H1 (cell line): Measurements from ENCODE around the gene TEX264. TPM values are rescaled to one million over a fixed set of nuclear protein-coding genes. Genes with fewer than 3 reads are reported as not detected.

Experiments
- CTCF ChIA-PET: fragments of 300-600 bp; sonication (Branson Sonifier 250); formaldehyde crosslinking; loops from one replicate; lab custom pipeline; 2021; ENCODE audit not compliant: partially characterized antibody; lab: Charles Lee
- POLR2A ChIA-PET: fragments of 300-600 bp; sonication (Branson Sonifier 250); formaldehyde crosslinking; loops from one replicate; lab custom pipeline; 2021; ENCODE audit warnings: inconsistent platforms; ENCODE audit not compliant: partially characterized antibody; lab: Charles Lee
- DNase-seq, 2 experiments: peaks; one replicate each; pipeline versions ENCODE4 v3.0.0 to v3.0.0-alpha.2; 2010 to 2022; ENCODE audit warnings: low spot score in 2 of 2, low read depth in 1 of 2, mixed read lengths in 1 of 2
- FAIRE-seq: peaks from 2 replicates; lab custom pipeline; 2011; peaks lifted over from hg19 to GRCh38; lab: Jason Lieb, UNC
- H2AFZ ChIP-seq: 2 replicates; pipeline ENCODE4 v1.8.1; 2012; ENCODE audit warnings: low read length, inconsistent platforms
- H2AK5ac ChIP-seq: 2 replicates; pipeline ENCODE4 v1.6.1; 2013; ENCODE audit warnings: low read depth, low read length
- H2BK120ac ChIP-seq: replicated peaks from 2 replicates; pipeline ENCODE3; 2013; ENCODE audit warnings: low read depth, low read length, inconsistent platforms
- H2BK12ac ChIP-seq: 2 replicates; pipeline ENCODE4 v1.6.1; 2013; ENCODE audit warnings: low read depth, low read length
- H2BK15ac ChIP-seq: 2 replicates; pipeline ENCODE4 v1.6.1; 2013; ENCODE audit warnings: low read length
- H2BK20ac ChIP-seq: 2 replicates; pipeline ENCODE4 v1.6.1; 2013; ENCODE audit warnings: low read length
- H2BK5ac ChIP-seq: 2 replicates; pipeline ENCODE4 v1.6.1; 2013; ENCODE audit warnings: low read depth, low read length
- H3K14ac ChIP-seq: 2 replicates; pipeline ENCODE4 v1.6.1; 2013; ENCODE audit warnings: inconsistent platforms; ENCODE audit not compliant: insufficient read length
- H3K18ac ChIP-seq: 2 replicates; pipeline ENCODE4 v1.6.1; 2013; ENCODE audit warnings: low read length; ENCODE audit errors: extremely low read depth
- H3K23ac ChIP-seq: 2 replicates; pipeline ENCODE4 v1.6.1; 2013; ENCODE audit warnings: inconsistent platforms; ENCODE audit not compliant: insufficient read length
- H3K23me2 ChIP-seq: 2 replicates; pipeline ENCODE4 v1.6.1; 2013; ENCODE audit warnings: low read depth, low read length
- H3K27ac ChIP-seq: 2 replicates; pipeline ENCODE4 v1.6.1; 2011; ENCODE audit warnings: low read depth, low read length, inconsistent platforms
- H3K27me3 ChIP-seq, 4 experiments: replicated peaks in 1 of 4; 1 replicate in 1 of 4; 2 replicates in 3 of 4; pipeline versions ENCODE4 v1.6.1 to v1.8.1; 2011 to 2013; ENCODE audit warnings: low read length in 3 of 4, mild to moderate bottlenecking in 3 of 4, inconsistent platforms in 2 of 4, mixed read lengths in 2 of 4, moderate library complexity in 1 of 4; ENCODE audit not compliant: control insufficient read depth in 3 of 4, insufficient read depth in 3 of 4; ENCODE audit errors: extremely low read depth in 1 of 4
- H3K36me3 ChIP-seq, 4 experiments: 2 replicates each; pipeline versions ENCODE4 v1.6.1 to v1.8.1; 2011 to 2013; ENCODE audit warnings: mild to moderate bottlenecking in 4 of 4, low read length in 3 of 4, moderate library complexity in 2 of 4, control low read depth in 1 of 4, inconsistent platforms in 1 of 4; ENCODE audit not compliant: insufficient read depth in 4 of 4, control insufficient read depth in 2 of 4
- H3K4ac ChIP-seq: replicated peaks from 2 replicates; pipeline ENCODE3; 2013; ENCODE audit warnings: low read length, low read depth, mixed read lengths, inconsistent platforms; ENCODE audit not compliant: insufficient read length
- H3K4me1 ChIP-seq, 4 experiments: replicated peaks in 1 of 4; 1 replicate in 1 of 4; 2 replicates in 3 of 4; pipeline versions ENCODE4 v1.6.1 to v1.8.1; 2011 to 2013; ENCODE audit warnings: low read length in 3 of 4, inconsistent platforms in 2 of 4, mixed read lengths in 1 of 4; ENCODE audit not compliant: insufficient read depth in 4 of 4, control insufficient read depth in 3 of 4
- H3K4me2 ChIP-seq, 2 experiments: 2 replicates each; pipeline versions ENCODE4 v1.6.1 to v1.8.1; 2011 to 2013; ENCODE audit warnings: low read depth in 2 of 2, low read length in 2 of 2, control low read depth in 1 of 2, inconsistent platforms in 1 of 2, mild to moderate bottlenecking in 1 of 2; ENCODE audit not compliant: insufficient read depth in 1 of 2
- H3K4me3 ChIP-seq, 4 experiments: fragments of 200-600, 300-600 bp in 1 of 4; sonication (generic), shearing (Covaris generic), sonication (Bioruptor Twin) in 1 of 4; 2 replicates each; pipeline versions ENCODE4 v1.5.1 to v1.8.1; 2011 to 2016; ENCODE audit warnings: low read length in 4 of 4, low read depth in 3 of 4, control low read depth in 2 of 4, inconsistent platforms in 2 of 4, mild to moderate bottlenecking in 2 of 4, mixed read lengths in 1 of 4, moderate library complexity in 1 of 4; ENCODE audit not compliant: insufficient read depth in 2 of 4; ENCODE audit errors: extremely low read depth in 1 of 4
- H3K56ac ChIP-seq: replicated peaks from 2 replicates; pipeline ENCODE3; 2013; ENCODE audit warnings: low read depth, mild to moderate bottlenecking, mixed read lengths, low read length, inconsistent platforms; ENCODE audit not compliant: insufficient read length
- H3K79me1 ChIP-seq: 2 replicates; pipeline ENCODE4 v1.6.1; 2013; ENCODE audit warnings: low read depth, low read length, control low read depth
- H3K79me2 ChIP-seq, 2 experiments: 2 replicates each; pipeline versions ENCODE4 v1.6.1 to v1.8.1; 2012 to 2013; ENCODE audit warnings: low read length in 2 of 2, mild to moderate bottlenecking in 2 of 2, inconsistent platforms in 1 of 2; ENCODE audit not compliant: insufficient read depth in 2 of 2, control insufficient read depth in 1 of 2
- H3K9ac ChIP-seq, 4 experiments: replicated peaks in 1 of 4; 1 replicate in 1 of 4; 2 replicates in 3 of 4; pipeline versions ENCODE4 v1.6.1 to v1.8.1; 2011 to 2013; ENCODE audit warnings: low read depth in 3 of 4, low read length in 3 of 4, control low read depth in 2 of 4, mild to moderate bottlenecking in 2 of 4, moderate library complexity in 2 of 4, inconsistent platforms in 1 of 4; ENCODE audit errors: extremely low read depth in 1 of 4
- H3K9me3 ChIP-seq, 2 experiments: 2 replicates each; pipeline versions ENCODE4 v1.6.1 to v1.8.1; 2012 to 2013; ENCODE audit warnings: mild to moderate bottlenecking in 2 of 2, moderate library complexity in 2 of 2, control low read depth in 1 of 2, inconsistent platforms in 1 of 2, low read depth in 1 of 2, low read length in 1 of 2, mixed read lengths in 1 of 2; ENCODE audit not compliant: insufficient read depth in 2 of 2
- H4K20me1 ChIP-seq, 2 experiments: replicated peaks in 1 of 2; 2 replicates each; pipeline versions ENCODE3 to v1.8.1; 2011 to 2013; ENCODE audit warnings: inconsistent platforms in 2 of 2, low read length in 2 of 2, mild to moderate bottlenecking in 1 of 2; ENCODE audit not compliant: insufficient read depth in 2 of 2, control insufficient read depth in 1 of 2
- H4K5ac ChIP-seq: 2 replicates; pipeline ENCODE4 v1.6.1; 2013; ENCODE audit warnings: low read length, low read depth, mixed read lengths, inconsistent platforms; ENCODE audit not compliant: insufficient read length
- H4K8ac ChIP-seq: 2 replicates; pipeline ENCODE4 v1.8.0; 2013; ENCODE audit warnings: mild to moderate bottlenecking, moderate library complexity, low read length, inconsistent platforms; ENCODE audit not compliant: insufficient read depth; ENCODE audit errors: extremely low read depth
- H4K91ac ChIP-seq: replicated peaks from 2 replicates; pipeline ENCODE3; 2013; ENCODE audit warnings: low read length, mixed read lengths, inconsistent platforms; ENCODE audit not compliant: insufficient read length
- BACH1 ChIP-seq: IDR thresholded peaks from 2 replicates; pipeline ENCODE4 v1.6.1; 2012; ENCODE audit warnings: low read length, improper control_type of control experiment
- EZH2 ChIP-seq: fragments of 200-600 bp; sonication (generic); IDR thresholded peaks from 2 replicates; pipeline ENCODE4 v1.7.1; 2012; ENCODE audit warnings: low read depth, mild to moderate bottlenecking, moderate library complexity, low read length, inconsistent platforms; ENCODE audit not compliant: severe bottlenecking
- WGBS, 2 experiments: shearing (Covaris generic) in 1 of 2; methylation state at CpG; one replicate each; pipeline versions ENCODE4 v1.1.6 to v1.1.7; 2013 to 2015; ENCODE audit warnings: low lambda C conversion rate in 2 of 2, mixed read lengths in 2 of 2, inconsistent platforms in 1 of 2, low coverage in 1 of 2, missing lambda C conversion rate in 1 of 2; ENCODE audit not compliant: insufficient replicate concordance in 2 of 2, insufficient coverage in 1 of 2, insufficient read length in 1 of 2; ENCODE audit errors: extremely low coverage in 1 of 2, missing lambda C conversion rate in 1 of 2; 5-methylcytosine and 5-hydroxymethylcytosine counted together
- polyA plus RNA-seq, 7 experiments: library from polyadenylated mRNA; depleted of rRNA in 3 of 7; stranded (reverse) in 5 of 7; unstranded in 2 of 7; fragments of >200 nt in 5 of 7; fragments of 200-250 nt in 2 of 7; gene quantifications; 1 replicate in 5 of 7; 2 replicates in 1 of 7; 4 replicates in 1 of 7; pipeline versions ENCODE4 v1.2.1 to v1.2.3, GENCODE V29; 2011 to 2013; ENCODE audit warnings: missing spikeins in 2 of 7, mixed read lengths in 2 of 7
- total RNA-seq: library from RNA; stranded (reverse); fragmentation: NEBNext Ultra II Directional; extraction: Animal tissue kit (Norgen Biotek cat#: 25700); gene quantifications from 2 replicates; pipeline ENCODE4 v1.2.1, GENCODE V29; 2021

Gene TEX264
- total and polyA plus RNA-seq, 2 of the 8 experiments (the other 6 are each of a cell fraction or from before 2014, with no cell fraction given), result 11.2 to 35.6 TPM

- H4K5ac ChIP-seq, result no peak overlapping the region
- no peaks in the 10 kb centered on the region for H3K9me3 ChIP-seq
- H3K79me2 ChIP-seq, result no peaks in the 10 kb centered on the region
- 90% methylated on average over 12 of the region's 12 CpGs; no CpG with 5 or more reads in 1 of the 2 experiments for WGBS, 2 experiments
- no peak overlapping the region for H3K23ac ChIP-seq
- FAIRE-seq (no peak), DNase-seq (no peak)
- ChIA-PET CTCF (interaction anchor here (1.0 to 4.4 kb wide), 15 partner anchors 8 to 201 kb away, joined by 3 to 108 read pairs (median 8); partner anchors contain the start of gene GRM2), POLR2A (interaction anchor here (0.7 to 1.2 kb wide), 2 partner anchors 14 to 275 kb away, joined by 3 read pairs; partner anchors contain the start of gene RPL29)
- H3K23me2 ChIP-seq, result peaks cover 2% of the 10 kb centered on the region; the same call in 1 of the 2 replicates
- no peak overlapping the region for H2BK120ac ChIP-seq
- H3K18ac ChIP-seq, result no peak overlapping the region
- no peak overlapping the region for H2BK20ac ChIP-seq
- H3K27ac ChIP-seq, result no peak overlapping the region
- H3K4me2 ChIP-seq, result no peak overlapping the region
- H3K4ac ChIP-seq, result no peak overlapping the region
- H3K79me1 ChIP-seq, result no peaks in the 10 kb centered on the region
- TF ChIP-seq BACH1 (no peak), EZH2 (no peak)
- peak overlapping the region; percentile 60 for H2BK12ac ChIP-seq
- no peaks in the 10 kb centered on the region for H3K36me3 ChIP-seq
- peaks cover 0 to 3% of the 10 kb centered on the region in 2 experiments for H4K20me1 ChIP-seq
- peak overlapping the region; percentile 75 for H2BK15ac ChIP-seq
- H2AK5ac ChIP-seq, result peak overlapping the region; percentile 78; the same call in 1 of the 2 replicates
- H3K4me1 ChIP-seq, result no peaks in the 10 kb centered on the region; a peak in 1 of 7 replicates
- H4K8ac ChIP-seq, result no peak overlapping the region
- H3K27me3 ChIP-seq, result no peaks in the 10 kb centered on the region
- H3K4me3 ChIP-seq, result no peak overlapping the region
- no peak overlapping the region for H2AFZ ChIP-seq
- no peak overlapping the region for H3K9ac ChIP-seq
- no peak overlapping the region for H3K56ac ChIP-seq
- no peak overlapping the region for H2BK5ac ChIP-seq
- H3K14ac ChIP-seq, result no peak overlapping the region
- H4K91ac ChIP-seq, result no peak overlapping the region
Measured at GRCh38 chr3:51720292-51721061, 49.4 kb downstream of the TEX264 start.
